GM21526 (cell line): Measurements from ENCODE around the gene TEAD1.

Source experiments
- ATAC-seq: cut with Tn5 transposase; IDR thresholded peaks from one replicate; pipeline ENCODE4 v1.9.1; 2021; ENCODE audit warnings: moderate library complexity; ENCODE audit not compliant: unreplicated experiment, low FRiP score

TEAD1 gene

GRCh38 chr11:12918667-12919066 is 244.4 kb downstream of the TEAD1 start:
- no peak for ATAC-seq

GRCh38 chr11:12922418-12922817 is 248.2 kb downstream of the TEAD1 start:
- ATAC-seq, result no peak

- no peak for ATAC-seq
Observed at GRCh38 chr11:12922980-12923507, 248.8 kb downstream of the TEAD1 start.

- ATAC-seq, result no peak
Observed at GRCh38 chr11:12924650-12925049, 250.4 kb downstream of the TEAD1 start.

GRCh38 chr11:12925520-12925919 is 251.3 kb downstream of the TEAD1 start:
- ATAC-seq, result no peak

GRCh38 chr11:12927221-12927620 is 253.0 kb downstream of the TEAD1 start:
- ATAC-seq, result no peak

- ATAC-seq, result no peak
Observed at GRCh38 chr11:12927886-12928285, 253.7 kb downstream of the TEAD1 start.

- no peak for ATAC-seq
Observed at GRCh38 chr11:12930850-12931249, 256.6 kb downstream of the TEAD1 start.

- ATAC-seq, result no peak
Observed at GRCh38 chr11:12932485-12932884, 258.3 kb downstream of the TEAD1 start.

GRCh38 chr11:12936200-12936599 is 262.0 kb downstream of the TEAD1 start:
- no peak for ATAC-seq

- ATAC-seq, result no peak
Observed at GRCh38 chr11:12938590-12939247, 264.5 kb downstream of the TEAD1 start.

GRCh38 chr11:12941671-12942070 is 267.4 kb downstream of the TEAD1 start:
- ATAC-seq, result no peak

- ATAC-seq, result no peak
Observed at GRCh38 chr11:12942157-12942556, 267.9 kb downstream of the TEAD1 start.

- no peak for ATAC-seq
Observed at GRCh38 chr11:12943311-12943710, 269.1 kb downstream of the TEAD1 start.

- ATAC-seq, result no peak
Observed at GRCh38 chr11:12944889-12945288, 270.7 kb downstream of the TEAD1 start.

GRCh38 chr11:12949453-12949852 is 275.2 kb downstream of the TEAD1 start:
- ATAC-seq, result no peak

- no peak for ATAC-seq
Observed at GRCh38 chr11:12950670-12951069, 276.4 kb downstream of the TEAD1 start.

GRCh38 chr11:12951376-12951775 is 277.2 kb downstream of the TEAD1 start:
- no peak for ATAC-seq

GRCh38 chr11:12952094-12952493 is 277.9 kb downstream of the TEAD1 start:
- no peak for ATAC-seq

- ATAC-seq, result no peak
Observed at GRCh38 chr11:12958986-12959385, 284.8 kb downstream of the TEAD1 start.

- ATAC-seq, result no peak
Observed at GRCh38 chr11:12961615-12962014, 287.4 kb downstream of the TEAD1 start.

GRCh38 chr11:12962306-12962705 is 288.1 kb downstream of the TEAD1 start:
- no peak for ATAC-seq

- ATAC-seq, result no peak
Observed at GRCh38 chr11:12963051-12963450, 288.8 kb downstream of the TEAD1 start.
